K562 (cell line): ENCODE measurements around the gene STK36. TPM values are rescaled to one million over a fixed set of nuclear protein-coding genes. Genes with fewer than 3 reads are reported as not detected.

Experiments
- ATF1 ChIP-seq, 2 experiments: fragments of 450-650 bp in 1 of 2; IDR thresholded peaks; 2 replicates each; pipeline ENCODE4 v1.6.1; 2016; ENCODE audit warnings: missing compliant biosample characterization in 1 of 2, missing genetic modification characterization in 1 of 2
- DNMT1 ChIP-seq: fragments of 450-650 bp; IDR thresholded peaks from 2 replicates; pipeline ENCODE4 v1.6.1; 2016; ENCODE audit warnings: antibody characterized with exemption, mild to moderate bottlenecking
- ELF1 ChIP-seq: fragments of 200-800 bp; sonication (Bioruptor generic); IDR thresholded peaks from 2 replicates; pipeline ENCODE4 v1.6.1; 2016; ENCODE audit warnings: missing genetic modification characterization, missing compliant biosample characterization
- EP300 ChIP-seq: IDR thresholded peaks from 2 replicates; pipeline ENCODE4 v1.6.1; 2012; ENCODE audit warnings: low read length, improper control_type of control experiment
- FOXA3 ChIP-seq, 2 experiments: fragments of 450-650 bp in 1 of 2; sonication (generic) in 1 of 2; formaldehyde crosslinking; IDR thresholded peaks in 1 of 2; conservative IDR thresholded peaks in 1 of 2; 2 replicates each; pipeline versions ENCODE4 v1.4.0 to v1.8.0; 2020 to 2022; ENCODE audit warnings: mild to moderate bottlenecking in 2 of 2, missing genetic modification reagents in 1 of 2
- MITF ChIP-seq: IDR thresholded peaks from 2 replicates; pipeline ENCODE4 v1.6.1; 2014; ENCODE audit warnings: antibody characterized with exemption
- NCOA1 ChIP-seq: fragments of 450-650 bp; IDR thresholded peaks from 2 replicates; pipeline ENCODE4 v1.6.1; 2016; ENCODE audit warnings: low read depth
- NFE2 ChIP-seq: IDR thresholded peaks from 2 replicates; pipeline ENCODE4 v1.6.1; 2014; ENCODE audit warnings: antibody characterized with exemption, low read depth
- NR2C2 ChIP-seq, 2 experiments: fragments of 200-800 bp in 1 of 2; sonication (Bioruptor generic) in 1 of 2; sonication (generic) in 1 of 2; formaldehyde crosslinking in 1 of 2; IDR thresholded peaks; 2 replicates each; pipeline versions ENCODE4 v1.6.1 to v1.8.0; 2016 to 2022; ENCODE audit warnings: mild to moderate bottlenecking in 1 of 2, missing compliant biosample characterization in 1 of 2, missing genetic modification characterization in 1 of 2, missing genetic modification reagents in 1 of 2
- SLC30A9 ChIP-seq: fragments of 250-450 bp; sonication (Bioruptor Pico); IDR thresholded peaks from 2 replicates; pipeline ENCODE4 v1.8.0; 2022; ENCODE audit warnings: mild to moderate bottlenecking, moderate library complexity
- ZBTB11 ChIP-seq, 3 experiments: fragments of 200-800 bp in 1 of 3; fragments of 250-450 bp in 1 of 3; fragments of 450-650 bp in 1 of 3; sonication (Bioruptor Pico) in 1 of 3; sonication (Bioruptor generic) in 1 of 3; formaldehyde crosslinking in 1 of 3; IDR thresholded peaks; 2 replicates each; pipeline versions ENCODE4 v1.6.1 to v1.8.0; 2016 to 2022; ENCODE audit warnings: mild to moderate bottlenecking in 2 of 3, missing genetic modification characterization in 2 of 3, missing compliant biosample characterization in 1 of 3, moderate library complexity in 1 of 3
- ZKSCAN3 ChIP-seq: fragments of 250-450 bp; sonication (Bioruptor Pico); IDR thresholded peaks from 2 replicates; pipeline ENCODE4 v1.4.0; 2020
- ZNF224 ChIP-seq: sonication (generic); formaldehyde crosslinking; IDR thresholded peaks from 2 replicates; pipeline ENCODE4 v1.8.0; 2022; ENCODE audit warnings: mild to moderate bottlenecking, missing genetic modification reagents
- ZNF431 ChIP-seq: sonication (generic); formaldehyde crosslinking; IDR thresholded peaks from 2 replicates; pipeline ENCODE4 v1.8.0; 2022; ENCODE audit warnings: mild to moderate bottlenecking, missing genetic modification reagents
- ZNF780A ChIP-seq: fragments of 250-450 bp; sonication (Bioruptor Pico); IDR thresholded peaks from 2 replicates; pipeline ENCODE4 v1.5.0; 2021; ENCODE audit warnings: mild to moderate bottlenecking
- polyA plus RNA-seq, 8 experiments: library from polyadenylated mRNA; depleted of rRNA in 4 of 8; stranded (reverse) in 5 of 8; unstranded in 3 of 8; fragments of >200 nt; fragmentation: Nextera tagmentation in 2 of 8; fragmentation: Illumina TruSeq in 1 of 8; extraction: Ambion mirVana in 2 of 8; extraction: Trizol in 1 of 8; gene quantifications; 2 replicates each; pipeline versions ENCODE4 v1.2.1 to v1.2.3, GENCODE V29; 2011 to 2014; ENCODE audit warnings: inconsistent platforms in 1 of 8, missing spikeins in 1 of 8
- total RNA-seq, 7 experiments: library from RNA; depleted of rRNA in 6 of 7; stranded (reverse); fragments of >200 nt in 6 of 7; fragmentation: Illumina TruSeq in 2 of 7; extraction: Trizol in 2 of 7; gene quantifications; 2 replicates each; pipeline versions ENCODE4 v1.2.1 to v1.2.3, GENCODE V29; 2011 to 2021; ENCODE audit warnings: low replicate concordance in 1 of 7
- TF ChIP-seq, protein P1 (sequence below): fragments of 250-450 bp; sonication (Bioruptor Pico); IDR thresholded peaks from 2 replicates; pipeline ENCODE4 v1.5.0; 2021; ENCODE audit warnings: mild to moderate bottlenecking, moderate library complexity

STK36 gene
- total and polyA plus RNA-seq, 9 of the 15 experiments (the other 6 are each of a cell fraction or from before 2014, with no cell fraction given) = 3.5 to 12.4 (median 6.7) TPM

DNA sequence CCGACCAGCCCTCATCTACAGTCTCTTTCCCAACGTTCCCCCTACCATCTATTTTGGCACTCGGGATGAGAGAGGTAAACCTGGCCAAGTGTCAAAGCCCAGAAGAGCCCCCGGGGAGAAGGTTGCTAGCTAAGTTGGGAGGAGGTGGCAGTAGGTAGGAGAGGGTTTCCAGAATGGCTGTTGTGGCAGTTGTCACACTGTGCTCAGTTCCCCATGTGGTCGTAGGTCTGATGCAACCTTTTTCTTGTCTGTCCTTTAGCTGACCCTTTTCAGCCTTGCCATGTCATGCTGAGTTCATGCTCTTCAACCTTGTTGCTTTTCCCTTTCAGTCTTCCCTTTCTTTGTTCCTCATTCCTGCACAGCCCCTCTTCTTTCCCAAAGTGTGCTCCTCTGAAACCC lies 73.3 kb downstream of the STK36 start (continued):
- TF ChIP-seq, protein P1, sequence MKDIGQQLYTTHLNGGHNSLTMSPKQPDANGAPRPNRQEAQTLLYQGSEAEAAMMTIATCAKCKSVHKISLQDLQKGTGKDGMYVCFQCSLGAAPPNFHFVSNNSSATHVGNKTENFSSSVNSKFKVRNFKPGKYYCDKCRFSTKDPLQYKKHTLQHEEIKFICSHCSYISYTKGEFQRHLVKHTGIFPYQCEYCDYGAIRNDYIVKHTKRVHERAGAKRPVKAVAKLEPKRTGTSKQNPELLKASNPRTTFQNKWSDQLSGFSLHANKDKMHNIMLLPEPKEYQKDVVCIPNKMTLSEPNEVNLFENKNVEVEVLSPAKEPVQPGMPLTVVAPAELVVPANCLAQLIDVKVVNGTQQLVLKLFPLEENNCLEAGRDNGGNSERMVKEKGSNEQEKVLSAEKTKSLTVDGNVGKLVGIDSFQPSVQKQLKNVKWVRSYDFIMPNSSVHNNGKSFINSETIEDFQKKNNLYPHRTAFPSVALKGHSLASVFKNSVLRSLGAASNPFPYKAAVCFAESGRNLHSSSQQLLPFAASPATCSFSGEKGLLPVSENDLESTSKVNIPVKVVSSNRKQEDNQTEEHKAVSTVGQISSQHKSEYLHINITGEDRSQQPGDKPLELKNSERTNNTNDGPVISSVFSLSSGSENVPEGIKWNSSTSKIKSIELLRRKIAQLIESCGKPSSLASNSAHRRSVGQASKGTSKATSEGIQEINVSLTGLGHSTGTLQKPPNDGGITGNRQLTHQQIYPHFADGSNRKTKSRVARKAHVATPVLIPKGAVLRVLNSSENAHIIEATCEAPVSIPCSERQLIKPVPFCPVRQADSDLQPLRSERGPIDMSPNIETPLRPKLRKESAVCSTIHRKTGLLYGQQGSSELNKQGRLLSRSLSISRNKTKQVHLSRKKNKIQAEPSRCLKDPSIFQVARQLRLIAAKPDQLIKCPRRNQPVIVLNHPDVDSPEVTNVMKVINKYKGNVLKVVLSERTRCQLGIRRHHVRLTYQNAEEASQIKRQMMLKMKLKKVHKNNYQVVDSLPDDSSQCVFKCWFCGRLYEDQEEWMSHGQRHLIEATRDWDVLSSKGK (CRISPR knock-in tag) = no peak
- TF ChIP-seq ZNF431 (CRISPR knock-in tag) = no peak
- no peak for TF ChIP-seq ATF1 (CRISPR knock-in tag; IDR thresholded peaks at IDR 0.05)
- TF ChIP-seq ATF1 (tag; IDR thresholded peaks at IDR 0.05) = peak; percentile 34; the same call in 1 of the 2 replicates
- no peak for TF ChIP-seq ZBTB11 (CRISPR knock-in tag; IDR thresholded peaks at IDR 0.05)
- no peak for TF ChIP-seq MITF
- TF ChIP-seq NR2C2 (CRISPR knock-in tag; IDR thresholded peaks at IDR 0.05) = no peak
- peak; percentile 82 for TF ChIP-seq NR2C2 (tag; IDR thresholded peaks at IDR 0.05)
- TF ChIP-seq ELF1 (tag) = no peak
- peak; percentile 66 for TF ChIP-seq EP300
- TF ChIP-seq FOXA3 (CRISPR knock-in tag; conservative IDR thresholded peaks at IDR 0.05 in 1 of 2, IDR thresholded peaks at IDR 0.05 in 1 of 2) = no peak
- no peak for TF ChIP-seq ZNF780A (CRISPR knock-in tag)
- TF ChIP-seq NCOA1 = 0 out of 2 replicates have a peak, but pooled peaks have one; percentile 35
- TF ChIP-seq SLC30A9 (CRISPR knock-in tag) = no peak
- TF ChIP-seq ZNF224 (CRISPR knock-in tag) = no peak
- peak; percentile 84 for TF ChIP-seq NFE2
- no peak for TF ChIP-seq DNMT1
- TF ChIP-seq ZKSCAN3 = no peak
